Psoas muscle (tissue), 8 donors: ENCODE data around the gene SDE2. TPM values are rescaled to one million over a fixed set of nuclear protein-coding genes. Genes with fewer than 3 reads are reported as not detected.
A peak's percentile ranks its signal among the peaks of the same experiment; 100 is the strongest.

Experiments
- ATAC-seq, 4 donors: fragments of 200-7000 bp; cut with Tn5 transposase; one replicate each; pipeline ENCODE4 v1.9.1; 2020; ENCODE audit warnings: moderate library complexity in 3 of 4, mild to moderate bottlenecking in 2 of 4
- DNase-seq, 2 donors: peaks; one replicate each; pipeline ENCODE4 v3.0.0-alpha.2; 2020
- H3K27ac ChIP-seq: fragments of 200-600 bp; one replicate; pipeline ENCODE4 v1.8.0; 2022
- H3K27me3 ChIP-seq, 3 donors: fragments of 200-600 bp in 1 of 3; one replicate each; pipeline versions ENCODE4 v1.6.1 to v1.8.0; 2013 to 2022; ENCODE audit warnings: low read length in 2 of 3, mild to moderate bottlenecking in 2 of 3, moderate library complexity in 1 of 3; ENCODE audit not compliant: insufficient read depth in 3 of 3
- H3K36me3 ChIP-seq, 2 donors: fragments of 200-600 bp in 1 of 2; one replicate each; pipeline versions ENCODE4 v1.6.1 to v1.8.0; 2013 to 2022; ENCODE audit warnings: low read depth in 1 of 2, mild to moderate bottlenecking in 1 of 2, moderate library complexity in 1 of 2; ENCODE audit not compliant: insufficient read depth in 1 of 2
- H3K4me1 ChIP-seq: fragments of 200-600 bp; one replicate; pipeline ENCODE4 v1.8.0; 2022
- H3K4me3 ChIP-seq: fragments of 200-600 bp; one replicate; pipeline ENCODE4 v1.8.0; 2022; ENCODE audit warnings: mild to moderate bottlenecking
- H3K9me3 ChIP-seq: fragments of 200-600 bp; one replicate; pipeline ENCODE4 v1.8.0; 2022
- CTCF ChIP-seq: fragments of 200-600 bp; IDR thresholded peaks from one replicate; pipeline ENCODE4 v1.8.0; 2022; ENCODE audit warnings: antibody characterized with exemption
- WGBS, 3 donors: extraction: QIAGEN DNeasy Blood & Tissue Kit; methylation state at CpG; one replicate each; pipeline versions ENCODE4 v1.1.6 to v1.1.7; 2013; 5-methylcytosine and 5-hydroxymethylcytosine counted together
- intact Hi-C, 2 donors: fragments of 100-400 bp; cut with DNase I; formaldehyde crosslinking; loops; one replicate each; pipeline versions ENCODE4 v1.11.0 to v1.14.2; 2022
- polyA plus RNA-seq, 3 donors: library from polyadenylated mRNA; stranded (reverse); fragments of 200-250 nt; gene quantifications; one replicate each; pipeline ENCODE4 v1.2.3, GENCODE V29; 2013
- total RNA-seq, 4 donors: library from RNA; stranded (reverse); fragmentation: NEBNext Ultra II Directional in 2 of 4; extraction: Animal tissue kit (Norgen Biotek cat#: 25700) in 2 of 4; gene quantifications; one replicate each; pipeline versions ENCODE4 v1.2.1 to v1.2.4, GENCODE V29; 2021 to 2023
- donor health status: healthy with polysubstance abuse.
- donor health status: DM: no; HTN: no; CAD: no; lungs with moderate emphysema.
- donor health status: Bipolar disorder and iron deficiency.
- donor health status: healthy.
- donor health status: DM: yes; HTN: yes; CAD: no.
- donor health status: DM: no; HTN: no; CAD: no.
- donor health status: DM: no; HTN: no; CAD: no.
- donor health status: DM: yes; HTN: yes; CAD: no.

Gene SDE2
- total and polyA plus RNA-seq, 7 donors = 8.1 to 27.7 (median 19.5) TPM

GRCh38 chr1:225965231-225965630 is 33.9 kb downstream of the SDE2 start:
- ATAC-seq = no peak

GRCh38 chr1:225963735-225964530 is 35.2 kb downstream of the SDE2 start:
- ATAC-seq (no peak), DNase-seq (no peak)
- Histone ChIP-seq H3K4me3 (no peak overlapping the region), H3K27me3 (peaks cover 0 to 5% (median 0%) of the 10 kb centered on the region in 3 donors), H3K36me3 (no peaks in the 10 kb centered on the region), H3K4me1 (no peaks in the 10 kb centered on the region), H3K27ac (no peak overlapping the region), H3K9me3 (no peaks in the 10 kb centered on the region)
- intact Hi-C loops = no loop called here
- TF ChIP-seq CTCF = no peak
- 88 to 90% (median 90%) methylated on average over 15 of the region's 15 CpGs for WGBS, 3 donors

More at GRCh38 chr1:225965231-225965630, 33.9 kb downstream of the SDE2 start:
- H3K27me3 ChIP-seq = peaks cover 0 to 5% (median 0%) of the 10 kb centered on the region in 3 donors
- intact Hi-C loops = no loop called here
- H3K36me3 ChIP-seq = no peaks in the 10 kb centered on the region
- WGBS, 3 donors = 49 to 69% (median 51%) methylated on average over 5 of the region's 5 CpGs
- DNase-seq = no peak
- TF ChIP-seq CTCF = no peak
- H3K4me3 ChIP-seq = no peak overlapping the region
- H3K9me3 ChIP-seq = no peaks in the 10 kb centered on the region
- no peak overlapping the region for H3K27ac ChIP-seq
- no peaks in the 10 kb centered on the region for H3K4me1 ChIP-seq

- Histone ChIP-seq H3K9me3 (no peaks in the 10 kb centered on the region), H3K36me3 (no peaks in the 10 kb centered on the region), H3K4me1 (no peaks in the 10 kb centered on the region), H3K27ac (no peak overlapping the region), H3K4me3 (no peak overlapping the region), H3K27me3 (peaks cover 0 to 5% (median 0%) of the 10 kb centered on the region in 3 donors)
- 31 to 36% (median 34%) methylated on average over 21 of the region's 21 CpGs for WGBS, 3 donors
- intact Hi-C loops = no loop called here
- DNase-seq (peak in 1 of 2 donors; percentile 29), ATAC-seq (peak in 2 of 4 donors; percentile 58 to 59)
- TF ChIP-seq CTCF = peak; percentile 36
Measured at GRCh38 chr1:225962440-225962975, 36.6 kb downstream of the SDE2 start.

- peaks cover 0 to 5% (median 0%) of the 10 kb centered on the region in 3 donors for H3K27me3 ChIP-seq
- no peaks in the 10 kb centered on the region for H3K4me1 ChIP-seq
Measured at GRCh38 chr1:225961659-225962439, 37.3 kb downstream of the SDE2 start.

More at GRCh38 chr1:225961659-225962439, 37.3 kb downstream of the SDE2 start:
- no peak overlapping the region for H3K4me3 ChIP-seq
- intact Hi-C loops = no loop called here
- ATAC-seq (no peak), DNase-seq (no peak)
- no peak for TF ChIP-seq CTCF
- no peak overlapping the region for H3K27ac ChIP-seq
- no peaks in the 10 kb centered on the region for H3K9me3 ChIP-seq
- WGBS, 3 donors = 66 to 73% (median 69%) methylated on average over 20 of the region's 20 CpGs
- no peaks in the 10 kb centered on the region for H3K36me3 ChIP-seq
